Mucosa of descending colon (tissue), 3 donors: ENCODE measurements around the gene SUCLG2. TPM values are rescaled to one million over a fixed set of nuclear protein-coding genes. Genes with fewer than 3 reads are reported as not detected.

ENCODE experiments used
- ATAC-seq: fragments of 200-7000 bp; cut with Tn5 transposase; one replicate; pipeline ENCODE4 v1.9.1; 2020; ENCODE audit warnings: mild to moderate bottlenecking, moderate library complexity
- DNase-seq, 3 donors: peaks; one replicate each; pipeline ENCODE4 v3.0.0-alpha.2; 2020
- H3K36me3 ChIP-seq: fragments of 200-600 bp; one replicate; pipeline ENCODE4 v1.8.0; 2021; ENCODE audit warnings: low read depth, mild to moderate bottlenecking
- H3K4me1 ChIP-seq: fragments of 200-600 bp; one replicate; pipeline ENCODE4 v1.8.0; 2021; ENCODE audit warnings: low read depth, mild to moderate bottlenecking
- H3K4me3 ChIP-seq: fragments of 200-600 bp; one replicate; pipeline ENCODE4 v1.8.0; 2021; ENCODE audit warnings: mild to moderate bottlenecking
- H3K9me3 ChIP-seq: fragments of 200-600 bp; one replicate; pipeline ENCODE4 v1.8.0; 2021; ENCODE audit warnings: mild to moderate bottlenecking
- intact Hi-C, 2 donors: fragments of 100-400 bp; cut with DNase I in 1 of 2; cut with micrococcal nuclease in 1 of 2; formaldehyde crosslinking; loops; one replicate each; pipeline versions ENCODE4 v1.11.0 to v1.11.1; 2022; cut with DNase I, micrococcal nuclease
- total RNA-seq, 3 donors: library from RNA; stranded (reverse); fragmentation: NEBNext Ultra II Directional in 2 of 3; extraction: Animal tissue kit (Norgen Biotek cat#: 25700) in 2 of 3; gene quantifications; one replicate each; pipeline versions ENCODE4 v1.2.1 to v1.2.4, GENCODE V29; 2021 to 2023
- TF ChIP-seq, protein P1 (sequence below): fragments of 200-600 bp; IDR thresholded peaks from one replicate; pipeline ENCODE4 v1.8.0; 2022; ENCODE audit warnings: antibody characterized with exemption, mild to moderate bottlenecking
- donor health status: DM: no; HTN: no; CAD: no; lungs with moderate emphysema.
- donor health status: DM: no; HTN: no; CAD: no.
- donor health status: DM: no; HTN: yes; CAD: no.

Gene SUCLG2
- total RNA-seq, 3 donors from 2014 or later, result 136 to 238 (median 153) TPM

DNA sequence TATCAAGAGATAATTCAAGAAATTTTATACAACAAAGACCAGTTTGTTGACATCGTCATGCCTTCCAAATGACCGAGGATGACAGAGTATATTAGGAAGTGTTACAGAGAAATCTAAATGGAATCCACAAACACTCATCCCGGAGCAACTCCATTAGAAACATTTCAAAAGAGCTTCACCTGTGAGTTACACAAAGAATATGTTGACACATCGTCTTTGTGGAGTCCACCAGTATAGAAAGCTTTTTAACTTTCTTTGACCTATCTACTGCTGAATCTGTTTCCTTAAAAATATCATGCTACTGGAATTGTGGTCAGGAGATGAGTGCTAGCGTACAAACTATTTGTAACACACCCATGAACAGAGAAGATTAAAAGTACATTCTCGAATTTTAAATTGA, 130.4 kb downstream of the SUCLG2 start:
- no peaks in the 10 kb centered on the region for H3K4me1 ChIP-seq
- DNase-seq (no peak), ATAC-seq (no peak)
- TF ChIP-seq, protein P1, sequence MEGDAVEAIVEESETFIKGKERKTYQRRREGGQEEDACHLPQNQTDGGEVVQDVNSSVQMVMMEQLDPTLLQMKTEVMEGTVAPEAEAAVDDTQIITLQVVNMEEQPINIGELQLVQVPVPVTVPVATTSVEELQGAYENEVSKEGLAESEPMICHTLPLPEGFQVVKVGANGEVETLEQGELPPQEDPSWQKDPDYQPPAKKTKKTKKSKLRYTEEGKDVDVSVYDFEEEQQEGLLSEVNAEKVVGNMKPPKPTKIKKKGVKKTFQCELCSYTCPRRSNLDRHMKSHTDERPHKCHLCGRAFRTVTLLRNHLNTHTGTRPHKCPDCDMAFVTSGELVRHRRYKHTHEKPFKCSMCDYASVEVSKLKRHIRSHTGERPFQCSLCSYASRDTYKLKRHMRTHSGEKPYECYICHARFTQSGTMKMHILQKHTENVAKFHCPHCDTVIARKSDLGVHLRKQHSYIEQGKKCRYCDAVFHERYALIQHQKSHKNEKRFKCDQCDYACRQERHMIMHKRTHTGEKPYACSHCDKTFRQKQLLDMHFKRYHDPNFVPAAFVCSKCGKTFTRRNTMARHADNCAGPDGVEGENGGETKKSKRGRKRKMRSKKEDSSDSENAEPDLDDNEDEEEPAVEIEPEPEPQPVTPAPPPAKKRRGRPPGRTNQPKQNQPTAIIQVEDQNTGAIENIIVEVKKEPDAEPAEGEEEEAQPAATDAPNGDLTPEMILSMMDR, result no peak
- H3K36me3 ChIP-seq, result no peaks in the 10 kb centered on the region
- no peaks in the 10 kb centered on the region for H3K9me3 ChIP-seq
- H3K4me3 ChIP-seq, result no peak overlapping the region
- intact Hi-C loops, result no loop called here

DNA sequence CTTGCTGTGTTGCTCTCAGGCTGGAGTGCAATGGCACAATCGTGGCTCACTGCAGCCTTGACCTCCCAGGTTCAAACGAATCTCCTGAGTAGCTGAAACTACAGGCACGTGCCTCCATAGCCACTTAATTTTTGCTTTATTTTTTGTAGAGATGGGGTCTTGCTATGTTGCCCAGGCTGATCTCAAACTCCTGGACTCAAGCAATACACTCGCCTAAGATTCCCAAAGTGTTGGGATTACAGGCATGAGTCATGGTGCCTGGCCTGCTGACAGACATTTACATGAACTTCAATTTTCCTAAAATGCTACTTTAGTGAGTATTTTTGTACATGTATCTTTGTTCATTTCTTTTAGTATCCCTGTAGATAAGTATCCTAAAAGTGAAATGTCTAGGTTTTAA, 132.3 kb downstream of the SUCLG2 start:
- H3K4me1 ChIP-seq, result no peaks in the 10 kb centered on the region
- no peak for DNase-seq
- H3K36me3 ChIP-seq, result no peaks in the 10 kb centered on the region
- intact Hi-C loops, result no loop called here
- H3K9me3 ChIP-seq, result no peaks in the 10 kb centered on the region
- no peak for ATAC-seq
- no peak overlapping the region for H3K4me3 ChIP-seq
- TF ChIP-seq, protein P1, result no peak

DNA sequence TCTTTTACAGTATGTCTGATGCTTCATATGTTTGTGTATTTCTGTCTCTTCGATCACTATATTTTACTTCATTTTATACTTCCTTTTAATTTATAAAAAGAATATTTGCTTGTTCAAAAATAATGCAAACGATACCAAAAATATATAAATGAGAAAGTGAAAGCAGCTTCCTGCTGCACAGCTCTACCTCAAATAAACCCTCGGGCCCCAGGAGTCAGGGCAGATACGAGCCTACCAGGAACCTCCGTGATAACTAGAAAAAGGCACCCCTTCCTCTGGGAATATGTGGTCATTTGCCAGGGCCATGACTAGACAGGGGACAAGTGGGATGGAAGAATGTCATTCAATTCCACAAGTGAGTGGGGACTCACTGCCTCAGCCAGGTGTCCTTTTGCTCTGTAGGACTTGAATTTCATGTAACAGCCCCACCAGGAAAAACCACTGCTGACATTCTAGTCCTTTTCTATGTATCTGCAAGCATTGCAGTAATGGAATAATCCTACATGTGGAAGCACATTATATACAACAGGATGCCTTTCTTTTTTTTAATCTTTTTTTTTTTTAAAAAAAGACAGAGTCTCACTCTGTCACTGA, 133.3 kb downstream of the SUCLG2 start:
- Histone ChIP-seq H3K4me1 (no peaks in the 10 kb centered on the region), H3K9me3 (no peaks in the 10 kb centered on the region), H3K36me3 (no peaks in the 10 kb centered on the region), H3K4me3 (no peak overlapping the region)
- no peak for DNase-seq
- TF ChIP-seq, protein P1, result no peak
- intact Hi-C loops, result no loop called here
- no peak for ATAC-seq

DNA sequence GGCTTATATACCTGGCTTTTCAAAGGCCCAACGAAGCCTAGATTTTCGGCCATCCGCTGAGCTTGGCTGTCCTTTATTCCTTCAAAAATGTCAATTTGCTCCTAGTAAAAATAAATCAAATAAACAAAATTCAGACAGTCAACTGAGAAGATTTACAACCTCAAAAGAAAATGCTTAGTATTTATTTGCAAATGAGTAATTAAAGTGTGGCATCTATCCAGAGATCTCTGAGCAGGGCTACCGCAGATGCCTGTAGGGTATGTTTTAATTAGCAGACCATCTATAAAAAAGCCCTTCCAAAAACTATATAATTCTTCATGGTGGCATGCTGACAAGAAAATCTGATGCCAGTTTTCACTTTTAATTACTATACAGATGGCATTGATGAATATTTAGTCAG, 136.2 kb downstream of the SUCLG2 start:
- TF ChIP-seq, protein P1, result no peak
- intact Hi-C loops, result no loop called here
- DNase-seq, result no peak
- no peaks in the 10 kb centered on the region for H3K9me3 ChIP-seq
- H3K4me1 ChIP-seq, result no peaks in the 10 kb centered on the region
- no peak for ATAC-seq
- H3K4me3 ChIP-seq, result no peak overlapping the region
- H3K36me3 ChIP-seq, result no peaks in the 10 kb centered on the region

DNA sequence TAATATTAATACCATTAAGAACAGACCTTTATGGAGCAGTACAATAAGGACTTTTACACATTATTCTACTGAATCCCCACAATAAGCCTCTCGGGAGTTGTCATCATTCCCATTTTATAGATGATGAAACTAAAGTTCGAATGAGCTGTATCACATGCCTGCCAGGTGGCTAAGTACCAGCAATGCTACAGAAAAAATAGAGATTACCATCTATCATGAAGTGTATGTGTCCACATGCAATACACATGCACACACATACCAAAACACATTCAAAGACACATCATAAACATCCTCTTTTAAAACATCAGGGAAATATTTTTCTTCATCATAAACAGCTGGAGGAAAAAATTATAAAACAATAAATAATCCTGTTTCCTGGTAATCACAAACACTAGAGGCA, 136.6 kb downstream of the SUCLG2 start:
- Histone ChIP-seq H3K9me3 (no peaks in the 10 kb centered on the region), H3K4me3 (no peak overlapping the region), H3K4me1 (no peaks in the 10 kb centered on the region), H3K36me3 (no peaks in the 10 kb centered on the region)
- intact Hi-C loops, result no loop called here
- ATAC-seq, result no peak
- TF ChIP-seq, protein P1, result no peak
- no peak for DNase-seq

DNA sequence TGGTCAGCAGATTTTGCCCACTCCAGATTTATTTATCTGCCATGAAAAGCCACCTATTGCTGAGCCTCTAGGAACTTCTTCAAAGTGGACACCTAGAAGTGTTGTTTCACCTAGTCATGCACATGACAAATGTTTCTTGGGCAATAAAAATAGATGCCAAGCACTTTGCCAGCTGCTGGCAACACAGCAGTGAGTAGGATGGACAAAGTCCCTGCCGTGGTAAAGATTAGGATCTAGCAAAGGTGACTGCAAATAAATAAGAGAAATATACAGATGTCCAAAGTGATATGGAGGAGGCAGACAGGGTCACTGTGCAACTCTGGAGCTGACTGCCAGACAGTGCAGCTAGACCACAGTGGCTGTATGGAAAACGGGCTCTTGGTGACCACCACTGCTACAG, 137.9 kb downstream of the SUCLG2 start:
- intact Hi-C loops, result no loop called here
- peak in 1 of 3 donors; percentile 6 for DNase-seq
- peak; percentile 46 for ATAC-seq
- TF ChIP-seq, protein P1, result no peak
- Histone ChIP-seq H3K4me1 (no peaks in the 10 kb centered on the region), H3K4me3 (no peak overlapping the region), H3K9me3 (no peaks in the 10 kb centered on the region), H3K36me3 (no peaks in the 10 kb centered on the region)
